ENCODE data around the gene FILIP1L. TPM values are rescaled to one million over a fixed set of nuclear protein-coding genes. Genes with fewer than 3 reads are reported as not detected.

The FILIP1L gene
- polyA plus RNA-seq, 1 of the 3 experiments (the other 2 are of a cell fraction): 26.8 TPM

DNA sequence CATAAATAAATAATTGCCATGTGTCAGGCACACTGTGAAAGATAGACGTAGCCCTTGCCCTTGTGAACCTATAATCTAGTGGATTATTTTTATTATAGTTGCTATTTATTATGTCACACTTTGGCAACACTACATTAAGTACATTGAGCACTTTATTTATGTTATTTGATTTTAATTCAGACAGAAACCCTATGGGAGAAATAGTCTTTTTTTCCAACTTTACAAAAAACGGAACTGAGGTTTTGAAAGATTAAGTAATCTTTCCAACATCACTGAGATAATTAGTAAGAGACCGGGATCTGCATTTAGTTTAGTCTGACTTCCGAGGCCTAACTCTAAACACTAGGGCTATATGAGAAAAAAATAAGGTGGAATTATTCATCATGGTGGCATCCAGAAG is 2.8 kb upstream of the FILIP1L start:
- no peaks in the 10 kb centered on the region for H3K36me3 ChIP-seq (replicated peaks in 1 of 2; ENCODE audit: control insufficient read depth in 1 of 2, insufficient read depth in 2 of 2, low read length in 1 of 2)
- H3K9ac ChIP-seq: no peak overlapping the region
- POLR2A ChIA-PET: no interaction called here
- H3K79me2 ChIP-seq (ENCODE audit: insufficient read depth): no peaks in the 10 kb centered on the region
- H3K27me3 ChIP-seq (ENCODE audit: insufficient read depth): no peaks in the 10 kb centered on the region
- CTCF ChIA-PET: no interaction called here
- H3F3A ChIP-seq (replicated peaks; ENCODE audit: insufficient read depth): no peaks in the 10 kb centered on the region
- no peak overlapping the region for H3K4me3 ChIP-seq (ENCODE audit: low read depth in 2 of 2, low read length in 1 of 2)
- no peak for DNase-seq
- H4K20me1 ChIP-seq (ENCODE audit: insufficient read depth): no peaks in the 10 kb centered on the region
- no peak overlapping the region for H3K27ac ChIP-seq (ENCODE audit: low read depth in 2 of 2, low read length in 1 of 2)
- TF ChIP-seq TCF12 (IDR thresholded peaks at IDR 0.05) (no peak), CHD2 (IDR thresholded peaks at IDR 0.05; ENCODE audit: low read length, partially characterized antibody) (no peak), EP300 (IDR thresholded peaks at IDR 0.05; ENCODE audit: borderline replicate concordance in 1 of 2, low read depth in 1 of 2, low read length in 1 of 2) (no peak), ZBTB33 (IDR thresholded peaks at IDR 0.05; ENCODE audit: borderline replicate concordance, low read depth) (no peak), YY1 (IDR thresholded peaks at IDR 0.05; ENCODE audit: low read depth) (no peak), POLR2AphosphoS5 (IDR thresholded peaks at IDR 0.05; ENCODE audit: low read depth, low read length) (no peak), MEF2A (IDR thresholded peaks at IDR 0.05; ENCODE audit: borderline replicate concordance, low read depth) (no peak), TEAD4 (IDR thresholded peaks at IDR 0.05; ENCODE audit: borderline replicate concordance, insufficient read depth) (no peak), GATA2 (CRISPR knock-in tag; IDR thresholded peaks at IDR 0.05) (no peak), NRF1 (IDR thresholded peaks at IDR 0.05; ENCODE audit: low read depth, low read length) (no peak), RXRA (IDR thresholded peaks at IDR 0.05; ENCODE audit: borderline replicate concordance, low read depth) (no peak), JUND (IDR thresholded peaks at IDR 0.05) (no peak), ELF1 (IDR thresholded peaks at IDR 0.05) (no peak), RCOR1 (IDR thresholded peaks at IDR 0.05; ENCODE audit: low read length) (no peak), SMC3 (IDR thresholded peaks at IDR 0.05; ENCODE audit: low read depth, low read length) (no peak), NFIC (IDR thresholded peaks at IDR 0.05; ENCODE audit: borderline replicate concordance) (no peak), EZH2phosphoT487 (IDR thresholded peaks at IDR 0.05; ENCODE audit: borderline replicate concordance, low read depth) (no peak), RAD21 (IDR thresholded peaks at IDR 0.05; ENCODE audit: low read length) (no peak)
- H3K4me2 ChIP-seq: no peak overlapping the region
- no peaks in the 10 kb centered on the region for H3K9me2 ChIP-seq
- no peak overlapping the region for H2AFZ ChIP-seq (ENCODE audit: low read depth)
- H3K4me1 ChIP-seq (ENCODE audit: control insufficient read depth in 1 of 2, insufficient read depth in 2 of 2, low read depth in 1 of 2, low read length in 1 of 2): peaks cover 0 to 8% of the 10 kb centered on the region in 2 experiments; a peak in 2 of 4 replicates
- H3K9me3 ChIP-seq: no peaks in the 10 kb centered on the region
- 94% methylated on average over 4 of the region's 4 CpGs for WGBS (ENCODE audit: low lambda C conversion rate)

DNA sequence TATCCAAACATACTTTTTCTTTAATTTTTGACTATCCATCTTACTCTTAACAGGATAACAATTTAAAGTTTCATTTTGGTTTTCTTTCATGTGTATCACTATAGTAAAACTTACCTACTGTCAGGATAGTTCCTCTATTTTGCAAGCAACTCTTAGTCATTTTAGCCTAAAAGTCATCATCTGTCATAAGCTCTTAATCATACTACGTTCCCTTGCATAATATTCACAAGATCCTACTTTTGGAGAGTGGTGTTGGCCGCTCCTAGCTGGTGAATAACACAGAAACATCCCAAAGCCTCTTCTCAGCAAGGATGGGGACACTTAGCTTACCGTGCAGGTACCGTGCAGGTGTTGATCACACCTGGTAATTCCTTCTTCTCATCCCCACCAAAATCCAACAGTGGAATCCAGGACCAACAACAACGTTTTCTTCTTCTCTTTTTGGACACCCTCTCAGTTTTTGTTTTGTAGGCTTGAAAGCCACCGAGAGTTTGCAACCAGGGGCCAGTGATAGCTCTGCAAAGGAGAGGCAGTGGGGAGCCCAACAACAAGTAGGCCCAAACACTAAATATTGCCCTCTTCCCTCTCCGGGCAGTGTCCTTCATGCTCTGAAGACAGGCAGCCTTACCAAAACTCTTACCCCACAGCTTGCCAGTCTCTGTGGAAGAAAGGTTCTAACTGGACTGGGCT is 433 bp downstream of the FILIP1L start:
- CTCF ChIA-PET: interaction anchor here (1.0 to 1.5 kb wide), 2 partner anchors 15 to 45 kb away, joined by 3 to 4 read pairs; no protein-coding TSS in a partner anchor

More for the DNA sequence above, 433 bp downstream of the FILIP1L start:
- POLR2A ChIA-PET: no interaction called here
- Histone ChIP-seq H3K27ac (ENCODE audit: low read depth in 2 of 2, low read length in 1 of 2) (no peak overlapping the region), H3K9me3 (no peaks in the 10 kb centered on the region), H3K9ac (no peak overlapping the region), H3K36me3 (replicated peaks in 1 of 2; ENCODE audit: control insufficient read depth in 1 of 2, insufficient read depth in 2 of 2, low read length in 1 of 2) (no peaks in the 10 kb centered on the region), H3F3A (replicated peaks; ENCODE audit: insufficient read depth) (no peaks in the 10 kb centered on the region), H3K4me2 (no peak overlapping the region), H3K4me3 (ENCODE audit: low read depth in 2 of 2, low read length in 1 of 2) (no peak overlapping the region), H3K9me2 (no peaks in the 10 kb centered on the region), H3K4me1 (ENCODE audit: control insufficient read depth in 1 of 2, insufficient read depth in 2 of 2, low read depth in 1 of 2, low read length in 1 of 2) (peaks cover 0 to 8% of the 10 kb centered on the region in 2 experiments; a peak in 2 of 4 replicates), H2AFZ (ENCODE audit: low read depth) (no peak overlapping the region), H3K27me3 (ENCODE audit: insufficient read depth) (no peaks in the 10 kb centered on the region), H3K79me2 (ENCODE audit: insufficient read depth) (no peaks in the 10 kb centered on the region), H4K20me1 (ENCODE audit: insufficient read depth) (no peaks in the 10 kb centered on the region)
- no peak for DNase-seq
- 89% methylated on average over 7 of the region's 7 CpGs for WGBS (ENCODE audit: low lambda C conversion rate)
- TF ChIP-seq JUND (IDR thresholded peaks at IDR 0.05): no peak
- TF ChIP-seq RXRA (IDR thresholded peaks at IDR 0.05; ENCODE audit: borderline replicate concordance, low read depth): no peak
- no peak for TF ChIP-seq PBX3 (IDR thresholded peaks at IDR 0.05)
- TF ChIP-seq TAF1 (IDR thresholded peaks at IDR 0.05; ENCODE audit: borderline replicate concordance, low read depth, low read length): no peak
- TF ChIP-seq RFX5 (IDR thresholded peaks at IDR 0.05; ENCODE audit: low read length): no peak
- TF ChIP-seq MXI1 (IDR thresholded peaks at IDR 0.05; ENCODE audit: low read depth, low read length): no peak

All from SK-N-SH (cell line).